ENCODE results near the gene RALGDS. TPM values are rescaled to one million over a fixed set of nuclear protein-coding genes. Genes with fewer than 3 reads are reported as not detected.
A peak's percentile ranks its signal among the peaks of the same experiment; 100 is the strongest.
"Not testable (repeated sequence)": the region's sequence is repeated elsewhere in the genome, so short reads cannot be mapped to it uniquely, and the experiment has no call there.

RALGDS gene
- total RNA-seq, 1 experiment from 2014 or later, result 24.4 TPM

GRCh38 chr9:133103183-133103986, 17.7 kb downstream of the RALGDS start:
- no peaks in the 10 kb centered on the region for H3K27me3 ChIP-seq (ENCODE audit: control insufficient read depth, insufficient read depth, low read length)
- H3K36me3 ChIP-seq (replicated peaks; ENCODE audit: control insufficient read depth, insufficient read depth, low read length), result peaks cover 16% of the 10 kb centered on the region
- H3K4me3 ChIP-seq (ENCODE audit: insufficient read depth, low read depth, low read length), result no peak overlapping the region
- peak; percentile 93 for DNase-seq

GRCh38 chr9:133102190-133103021, 18.6 kb downstream of the RALGDS start:
- Histone ChIP-seq H3K4me3 (ENCODE audit: insufficient read depth, low read depth, low read length) (no peak overlapping the region), H3K36me3 (replicated peaks; ENCODE audit: control insufficient read depth, insufficient read depth, low read length) (peaks cover 21% of the 10 kb centered on the region), H3K27me3 (ENCODE audit: control insufficient read depth, insufficient read depth, low read length) (no peaks in the 10 kb centered on the region)
- peak; percentile 32 for DNase-seq

- Histone ChIP-seq H3K36me3 (replicated peaks; ENCODE audit: control insufficient read depth, insufficient read depth, low read length) (peaks cover 21% of the 10 kb centered on the region), H3K4me3 (ENCODE audit: insufficient read depth, low read depth, low read length) (no peak overlapping the region), H3K27me3 (ENCODE audit: control insufficient read depth, insufficient read depth, low read length) (no peaks in the 10 kb centered on the region)
- DNase-seq, result peak; percentile 35
Observed at GRCh38 chr9:133101356-133102189, 19.5 kb downstream of the RALGDS start.

GRCh38 chr9:133100506-133101355, 20.3 kb downstream of the RALGDS start:
- no peak for DNase-seq
- no peaks in the 10 kb centered on the region for H3K27me3 ChIP-seq (ENCODE audit: control insufficient read depth, insufficient read depth, low read length)
- peaks cover 21% of the 10 kb centered on the region for H3K36me3 ChIP-seq (replicated peaks; ENCODE audit: control insufficient read depth, insufficient read depth, low read length)
- no peak overlapping the region for H3K4me3 ChIP-seq (ENCODE audit: insufficient read depth, low read depth, low read length)

- peaks cover 21% of the 10 kb centered on the region for H3K36me3 ChIP-seq (replicated peaks; ENCODE audit: control insufficient read depth, insufficient read depth, low read length)
- H3K4me3 ChIP-seq (ENCODE audit: insufficient read depth, low read depth, low read length), result no peak overlapping the region
- no peak for DNase-seq
- H3K27me3 ChIP-seq (ENCODE audit: control insufficient read depth, insufficient read depth, low read length), result no peaks in the 10 kb centered on the region
Observed at GRCh38 chr9:133099726-133100505, 21.1 kb downstream of the RALGDS start.

- Histone ChIP-seq H3K4me3 (ENCODE audit: insufficient read depth, low read depth, low read length) (no peak overlapping the region), H3K27me3 (ENCODE audit: control insufficient read depth, insufficient read depth, low read length) (no peaks in the 10 kb centered on the region), H3K36me3 (replicated peaks; ENCODE audit: control insufficient read depth, insufficient read depth, low read length) (peaks cover 21% of the 10 kb centered on the region)
- DNase-seq, result no peak
Observed at GRCh38 chr9:133098871-133099270, 22.2 kb downstream of the RALGDS start.

- Histone ChIP-seq H3K36me3 (replicated peaks; ENCODE audit: control insufficient read depth, insufficient read depth, low read length) (peaks cover 21% of the 10 kb centered on the region), H3K4me3 (ENCODE audit: insufficient read depth, low read depth, low read length) (no peak overlapping the region), H3K27me3 (ENCODE audit: control insufficient read depth, insufficient read depth, low read length) (no peaks in the 10 kb centered on the region)
- peak; percentile 22 for DNase-seq
Observed at GRCh38 chr9:133098104-133098754, 22.8 kb downstream of the RALGDS start.

- no peak for DNase-seq
- Histone ChIP-seq H3K36me3 (replicated peaks; ENCODE audit: control insufficient read depth, insufficient read depth, low read length) (peaks cover 11% of the 10 kb centered on the region), H3K27me3 (ENCODE audit: control insufficient read depth, insufficient read depth, low read length) (no peaks in the 10 kb centered on the region), H3K4me3 (ENCODE audit: insufficient read depth, low read depth, low read length) (no peak overlapping the region)
Observed at GRCh38 chr9:133094842-133095393, 26.1 kb downstream of the RALGDS start.

- DNase-seq; H3K27me3 ChIP-seq (ENCODE audit: control insufficient read depth, insufficient read depth, low read length); H3K36me3 ChIP-seq (replicated peaks; ENCODE audit: control insufficient read depth, insufficient read depth, low read length); H3K4me3 ChIP-seq (ENCODE audit: insufficient read depth, low read depth, low read length): not testable (repeated sequence)
Observed at GRCh38 chr9:133094351-133094750, 26.7 kb downstream of the RALGDS start.

- DNase-seq, result no peak
- no peaks in the 10 kb centered on the region for H3K36me3 ChIP-seq (replicated peaks; ENCODE audit: control insufficient read depth, insufficient read depth, low read length)
- no peaks in the 10 kb centered on the region for H3K27me3 ChIP-seq (ENCODE audit: control insufficient read depth, insufficient read depth, low read length)
- H3K4me3 ChIP-seq (ENCODE audit: insufficient read depth, low read depth, low read length), result no peak overlapping the region
Observed at GRCh38 chr9:133090752-133091385, 30.2 kb downstream of the RALGDS start.

- Histone ChIP-seq H3K27me3 (ENCODE audit: control insufficient read depth, insufficient read depth, low read length) (no peaks in the 10 kb centered on the region), H3K4me3 (ENCODE audit: insufficient read depth, low read depth, low read length) (no peak overlapping the region), H3K36me3 (replicated peaks; ENCODE audit: control insufficient read depth, insufficient read depth, low read length) (no peaks in the 10 kb centered on the region)
- no peak for DNase-seq
Observed at GRCh38 chr9:133090187-133090586, 30.9 kb downstream of the RALGDS start.

- no peaks in the 10 kb centered on the region for H3K36me3 ChIP-seq (replicated peaks; ENCODE audit: control insufficient read depth, insufficient read depth, low read length)
- DNase-seq, result peak; percentile 73
- H3K4me3 ChIP-seq (ENCODE audit: insufficient read depth, low read depth, low read length), result no peak overlapping the region
- no peaks in the 10 kb centered on the region for H3K27me3 ChIP-seq (ENCODE audit: control insufficient read depth, insufficient read depth, low read length)
Observed at GRCh38 chr9:133089271-133089671, 31.8 kb downstream of the RALGDS start.
